ENCODE measurements around the gene HECTD4.
A peak's percentile ranks its signal among the peaks of the same experiment; 100 is the strongest.
"Not testable (repeated sequence)": the region's sequence is repeated elsewhere in the genome, so short reads cannot be mapped to it uniquely, and the experiment has no call there.

Gene HECTD4

DNA sequence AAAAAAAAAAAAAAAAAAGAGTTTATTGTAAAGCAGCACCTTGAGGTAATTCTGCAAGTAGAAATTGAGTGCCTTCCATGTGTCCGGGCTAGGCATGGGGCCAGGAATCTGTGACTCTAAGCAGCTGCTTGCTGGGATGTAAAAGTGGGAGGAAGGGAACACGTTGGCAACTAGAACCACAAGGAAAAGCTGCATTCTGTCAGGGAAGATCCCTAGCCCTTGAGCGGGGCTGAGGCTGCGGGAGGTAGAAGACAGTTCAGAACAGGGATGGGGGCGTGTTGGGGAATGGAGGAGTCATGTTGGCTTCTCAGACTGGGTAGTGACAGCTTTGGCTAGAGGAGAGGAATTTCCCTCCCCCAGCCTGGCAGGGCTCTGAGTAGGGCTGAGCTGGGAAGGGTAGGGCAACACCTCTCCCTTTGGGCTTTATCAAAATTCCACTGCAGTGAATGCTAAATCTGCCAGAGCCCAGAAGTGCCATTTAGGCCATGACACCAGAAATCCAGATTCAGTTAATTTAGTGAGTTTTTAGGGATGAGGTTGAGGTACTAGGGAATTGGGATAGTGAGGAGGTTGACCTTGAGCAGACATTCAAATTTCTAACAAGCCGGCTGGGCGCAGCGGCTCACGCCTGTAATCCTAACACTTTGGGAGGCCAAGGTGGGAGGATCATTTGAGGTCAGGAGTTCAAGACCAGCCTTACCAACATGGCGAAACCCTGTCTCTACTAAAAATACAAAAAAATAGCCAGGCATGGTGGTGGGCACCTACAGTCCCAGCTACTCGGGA lies 260.3 kb downstream of the HECTD4 start:
- DNase-seq (ENCODE audit: low read depth in 2 of 2) = peak; percentile 37 to 41

- no peak for DNase-seq (ENCODE audit: low read depth in 2 of 2)
These were observed 264.5 kb downstream of the HECTD4 start for GRCh38 chr12:112117685-112118084.

DNA sequence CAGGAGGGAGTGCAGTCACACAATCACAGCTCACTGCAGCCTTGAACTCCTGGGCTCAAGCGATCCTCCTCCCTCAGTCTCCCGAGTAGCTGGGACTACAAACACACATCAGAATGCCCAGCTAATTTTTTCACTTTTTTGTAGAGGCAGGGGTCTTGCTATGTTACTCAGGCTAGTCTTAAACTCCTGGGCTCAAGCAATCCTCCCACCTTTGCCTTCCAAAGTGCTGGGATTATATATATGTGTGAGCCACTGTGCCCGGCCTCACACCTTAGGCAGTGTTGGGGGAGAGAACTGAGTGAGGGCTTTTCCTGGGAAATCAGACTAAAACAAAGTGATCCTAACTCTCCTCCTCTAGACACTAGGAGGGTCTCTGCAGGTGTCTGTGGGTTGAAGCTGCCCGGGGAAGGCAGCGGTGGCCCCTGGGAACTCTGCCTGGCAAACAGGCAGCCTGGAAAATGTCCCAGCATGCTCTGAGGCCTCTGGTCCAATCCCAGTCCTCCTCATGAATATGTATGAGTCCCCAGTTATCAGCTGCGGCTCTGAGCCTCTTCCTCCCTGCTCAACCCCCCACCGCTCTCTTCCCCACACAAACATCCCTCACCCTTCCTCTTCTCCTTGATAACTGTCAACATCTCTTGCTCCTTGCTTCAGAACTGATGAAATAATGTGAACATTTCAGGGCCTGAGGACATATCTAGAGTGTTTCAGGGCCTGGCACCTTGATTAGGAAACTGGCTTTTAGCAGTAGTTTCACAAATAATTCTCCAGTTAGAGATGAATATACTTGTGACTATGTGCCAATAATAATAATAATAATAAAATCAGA lies 265.8 kb downstream of the HECTD4 start:
- no peak for DNase-seq (ENCODE audit: low read depth in 2 of 2)

- DNase-seq (ENCODE audit: low read depth in 2 of 2) = no peak
These were observed 266.8 kb downstream of the HECTD4 start for GRCh38 chr12:112115259-112116045.

DNA sequence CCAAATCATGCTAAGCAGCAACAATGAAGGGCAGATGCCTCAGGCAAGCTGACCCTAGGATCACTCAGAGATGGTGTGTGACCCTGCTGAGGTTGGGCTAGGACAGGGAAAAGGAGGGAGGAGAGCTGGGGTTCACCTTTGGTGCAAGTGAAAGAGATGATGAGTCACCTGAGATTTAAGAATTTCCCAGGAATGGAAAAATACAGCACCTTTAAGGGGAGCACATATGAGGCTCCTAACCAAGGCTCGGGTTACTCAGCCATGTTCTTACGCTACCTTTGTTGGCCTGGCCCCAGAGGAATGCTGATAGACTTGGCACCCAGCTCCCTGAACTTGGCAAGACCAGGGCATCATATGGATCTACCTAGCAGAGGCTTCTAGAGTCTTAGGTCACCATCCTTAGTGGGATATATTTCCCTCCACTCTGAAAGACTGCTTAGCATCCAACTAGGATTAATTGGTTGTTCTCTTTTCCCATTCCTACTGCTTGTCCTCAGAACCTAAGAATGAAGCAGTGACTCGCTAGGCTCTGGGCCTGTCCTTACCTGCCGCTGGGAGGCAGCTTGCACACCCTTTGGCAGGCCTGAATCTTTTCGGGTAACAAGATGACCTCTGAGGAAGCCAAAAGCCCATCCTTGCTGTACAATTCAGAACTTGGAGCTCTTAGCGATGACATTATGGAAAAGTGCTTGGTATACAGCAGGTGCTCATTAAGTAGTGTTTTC lies 269.7 kb downstream of the HECTD4 start:
- no peak for DNase-seq (ENCODE audit: low read depth in 2 of 2)

- DNase-seq (ENCODE audit: low read depth in 2 of 2) = no peak
These were observed 270.3 kb downstream of the HECTD4 start for GRCh38 chr12:112111931-112112330.

- not testable (repeated sequence) for DNase-seq (ENCODE audit: low read depth in 2 of 2)
These were observed 271.2 kb downstream of the HECTD4 start for GRCh38 chr12:112110787-112111662.
